ENCODE data around the gene TRAM2. TPM values are rescaled to one million over a fixed set of nuclear protein-coding genes. Genes with fewer than 3 reads are reported as not detected.

TRAM2 gene
- total RNA-seq, 1 donor from 2014 or later: 11.0 TPM

DNA sequence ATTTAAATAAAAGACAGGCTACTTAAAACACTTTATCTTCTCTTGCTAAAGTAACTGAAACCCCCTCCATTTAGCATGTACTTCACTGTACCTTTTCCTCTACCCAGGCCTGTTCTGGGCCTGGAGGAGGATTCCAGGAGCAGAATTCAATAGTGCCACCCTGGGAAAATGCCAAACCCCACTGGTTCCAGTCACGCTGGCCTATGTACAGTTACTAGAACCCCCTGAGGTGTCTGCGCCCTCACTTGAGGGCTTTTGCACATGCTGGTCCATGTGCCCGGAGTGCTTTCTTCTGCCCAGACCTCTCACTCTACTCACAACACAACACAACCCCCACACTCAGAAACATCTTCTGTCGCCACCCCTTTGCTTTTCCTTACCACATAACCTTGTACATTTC lies 45.5 kb downstream of the TRAM2 start:
- H3K4me3 ChIP-seq: no peak overlapping the region

GRCh38 chr6:52530351-52530750 lies 46.5 kb downstream of the TRAM2 start:
- H3K4me1 ChIP-seq: no peaks in the 10 kb centered on the region
- no peaks in the 10 kb centered on the region for H3K9me3 ChIP-seq
- intact Hi-C loops (cut with DNase I): no loop called here
- H3K4me3 ChIP-seq: no peak overlapping the region
- H3K36me3 ChIP-seq: no peaks in the 10 kb centered on the region
- no peak overlapping the region for H3K27ac ChIP-seq
- DNase-seq (ENCODE audit: extremely low spot score in 2 of 2): no peak
- no peaks in the 10 kb centered on the region for H3K27me3 ChIP-seq
- TF ChIP-seq POLR2AphosphoS5 (IDR thresholded peaks at IDR 0.05; ENCODE audit: insufficient read depth in 1 of 2, low read depth in 1 of 2): no peak
- TF ChIP-seq CTCF (IDR thresholded peaks at IDR 0.05): no peak
- TF ChIP-seq POLR2A (IDR thresholded peaks at IDR 0.05): no peak

More for the DNA sequence above, 45.5 kb downstream of the TRAM2 start:
- intact Hi-C loops (cut with DNase I): no loop called here
- H3K36me3 ChIP-seq: no peaks in the 10 kb centered on the region
- no peaks in the 10 kb centered on the region for H3K27me3 ChIP-seq
- no peak for DNase-seq (ENCODE audit: extremely low spot score in 2 of 2)
- H3K4me1 ChIP-seq: peaks cover under 1% of the 10 kb centered on the region
- no peak for TF ChIP-seq CTCF (IDR thresholded peaks at IDR 0.05)
- H3K27ac ChIP-seq: no peak overlapping the region
- H3K9me3 ChIP-seq: no peaks in the 10 kb centered on the region

GRCh38 chr6:52529311-52529710 lies 47.5 kb downstream of the TRAM2 start:
- no peak for TF ChIP-seq POLR2AphosphoS5 (IDR thresholded peaks at IDR 0.05; ENCODE audit: insufficient read depth in 1 of 2, low read depth in 1 of 2)
- TF ChIP-seq POLR2A (IDR thresholded peaks at IDR 0.05): no peak
- TF ChIP-seq CTCF (IDR thresholded peaks at IDR 0.05): no peak
- intact Hi-C loops (cut with DNase I): no loop called here
- DNase-seq (ENCODE audit: extremely low spot score in 2 of 2): no peak
- H3K4me1 ChIP-seq: no peaks in the 10 kb centered on the region
- no peak overlapping the region for H3K27ac ChIP-seq
- H3K9me3 ChIP-seq: no peaks in the 10 kb centered on the region
- H3K4me3 ChIP-seq: no peak overlapping the region
- H3K36me3 ChIP-seq: no peaks in the 10 kb centered on the region
- no peaks in the 10 kb centered on the region for H3K27me3 ChIP-seq

- no peak for TF ChIP-seq POLR2A (IDR thresholded peaks at IDR 0.05)
- TF ChIP-seq CTCF (IDR thresholded peaks at IDR 0.05): no peak
- TF ChIP-seq POLR2AphosphoS5 (IDR thresholded peaks at IDR 0.05; ENCODE audit: insufficient read depth in 1 of 2, low read depth in 1 of 2): no peak
- Histone ChIP-seq H3K27ac (no peak overlapping the region), H3K4me1 (peaks cover 3% of the 10 kb centered on the region), H3K4me3 (no peak overlapping the region), H3K36me3 (no peaks in the 10 kb centered on the region), H3K27me3 (no peaks in the 10 kb centered on the region), H3K9me3 (no peaks in the 10 kb centered on the region)
- DNase-seq (ENCODE audit: extremely low spot score in 2 of 2): no peak
- intact Hi-C loops (cut with DNase I): no loop called here
Measured at GRCh38 chr6:52527436-52527835, 49.4 kb downstream of the TRAM2 start.

DNA sequence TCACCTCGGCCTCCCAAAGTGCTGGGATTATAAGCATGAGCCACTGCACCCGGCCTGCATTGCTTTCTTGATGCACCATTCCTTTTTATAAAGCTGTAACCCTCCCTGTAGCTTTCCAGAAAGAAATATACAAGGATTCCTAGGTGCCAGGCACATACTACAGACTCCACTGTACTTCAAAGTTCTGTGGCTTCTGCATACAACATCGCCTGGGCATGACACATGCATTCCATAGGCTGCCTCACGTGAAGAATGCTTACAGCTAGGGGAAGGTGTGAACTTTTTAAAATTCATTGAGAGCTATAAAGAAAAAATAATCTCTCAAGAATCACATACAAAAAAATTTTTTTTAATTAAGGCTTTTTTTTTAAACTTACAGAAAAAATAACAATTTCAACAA lies 50.2 kb downstream of the TRAM2 start:
- no peaks in the 10 kb centered on the region for H3K27me3 ChIP-seq
- peaks cover 11% of the 10 kb centered on the region for H3K4me1 ChIP-seq
- intact Hi-C loops (cut with DNase I): no loop called here
- no peaks in the 10 kb centered on the region for H3K36me3 ChIP-seq
- no peak for DNase-seq (ENCODE audit: extremely low spot score in 2 of 2)
- H3K9me3 ChIP-seq: no peaks in the 10 kb centered on the region
- H3K27ac ChIP-seq: no peak overlapping the region
- H3K4me3 ChIP-seq: no peak overlapping the region
- no peak for TF ChIP-seq CTCF (IDR thresholded peaks at IDR 0.05)
- no peak for TF ChIP-seq POLR2A (IDR thresholded peaks at IDR 0.05)

Data from vagina (tissue), 2 donors.